HG02678 (cell line): Measurements from ENCODE around the gene MUC20.
"Not testable (repeated sequence)": the region's sequence is repeated elsewhere in the genome, so short reads cannot be mapped to it uniquely, and the experiment has no call there.

Experiments used
- ATAC-seq: cut with Tn5 transposase; IDR thresholded peaks from one replicate; pipeline ENCODE4 v1.9.1; 2021; ENCODE audit warnings: mild to moderate bottlenecking, moderate library complexity; ENCODE audit not compliant: unreplicated experiment

Gene MUC20

DNA sequence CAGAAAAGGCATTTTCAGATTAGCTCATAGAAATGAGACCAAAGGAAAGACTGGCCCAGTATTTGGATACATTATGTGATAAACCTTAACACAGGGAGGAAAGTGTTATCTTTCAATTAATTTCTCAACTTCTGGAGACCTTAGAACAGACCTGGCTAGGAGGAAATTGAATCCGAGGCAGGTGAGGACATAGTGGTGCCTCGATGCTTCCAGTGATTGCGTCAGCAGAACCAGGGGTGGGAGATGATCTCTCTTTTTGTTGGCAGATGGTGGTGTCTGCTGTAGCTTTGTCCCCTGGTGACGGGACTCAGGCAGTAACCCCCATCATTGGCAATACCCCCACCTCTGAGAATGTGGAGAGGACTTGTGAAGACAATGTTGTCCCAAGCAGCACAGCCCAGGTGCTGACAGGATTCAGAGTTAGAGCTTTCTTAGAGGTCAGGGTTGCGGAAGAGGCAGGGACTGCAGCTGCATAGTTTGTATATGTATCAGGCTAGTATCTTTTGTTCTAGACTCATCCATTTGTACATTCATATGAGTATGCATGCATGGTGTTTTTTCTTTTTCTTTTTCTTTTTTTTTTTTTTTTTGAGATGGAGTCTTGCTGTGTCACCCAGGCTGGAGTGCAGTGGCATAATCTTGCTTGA, 27.9 kb upstream of the MUC20 start:
- ATAC-seq = no peak

DNA sequence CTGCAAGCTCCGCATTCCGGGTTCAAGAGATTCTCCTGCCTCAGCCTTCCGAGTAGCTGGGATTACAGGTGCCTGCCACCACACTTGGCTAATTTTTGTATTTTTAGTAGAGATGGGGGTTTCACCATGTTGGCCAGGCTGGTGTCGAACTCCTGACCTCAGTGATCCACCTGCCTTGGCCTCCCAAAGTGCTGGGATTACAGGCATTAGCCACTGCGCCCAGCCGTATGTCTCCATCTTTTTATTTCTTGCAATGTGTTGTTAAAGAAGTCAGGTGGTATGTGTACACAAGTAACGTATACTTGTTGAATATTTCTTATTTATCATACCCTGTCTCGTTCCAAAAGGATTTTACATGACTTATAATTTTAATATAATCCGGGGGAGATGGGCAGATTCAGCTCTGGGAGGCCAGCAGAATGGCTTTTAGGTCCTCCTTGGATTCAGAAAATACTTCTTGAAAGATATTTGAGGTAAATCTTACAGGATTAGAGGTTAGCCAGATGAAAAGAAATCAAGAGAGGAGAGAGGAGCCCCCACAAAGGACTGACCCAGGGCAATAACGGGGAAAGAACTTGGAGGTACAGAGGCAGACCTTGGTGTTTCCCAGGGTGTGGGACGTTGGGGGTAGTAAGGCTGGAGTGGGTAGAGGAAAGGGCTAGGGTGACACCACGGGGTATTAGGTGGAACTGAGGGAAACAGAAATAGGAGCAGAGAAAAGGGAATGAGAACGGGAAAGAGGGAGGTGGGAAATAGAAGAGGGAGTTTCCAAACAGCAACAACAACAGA, 27.2 kb upstream of the MUC20 start:
- no peak for ATAC-seq

DNA sequence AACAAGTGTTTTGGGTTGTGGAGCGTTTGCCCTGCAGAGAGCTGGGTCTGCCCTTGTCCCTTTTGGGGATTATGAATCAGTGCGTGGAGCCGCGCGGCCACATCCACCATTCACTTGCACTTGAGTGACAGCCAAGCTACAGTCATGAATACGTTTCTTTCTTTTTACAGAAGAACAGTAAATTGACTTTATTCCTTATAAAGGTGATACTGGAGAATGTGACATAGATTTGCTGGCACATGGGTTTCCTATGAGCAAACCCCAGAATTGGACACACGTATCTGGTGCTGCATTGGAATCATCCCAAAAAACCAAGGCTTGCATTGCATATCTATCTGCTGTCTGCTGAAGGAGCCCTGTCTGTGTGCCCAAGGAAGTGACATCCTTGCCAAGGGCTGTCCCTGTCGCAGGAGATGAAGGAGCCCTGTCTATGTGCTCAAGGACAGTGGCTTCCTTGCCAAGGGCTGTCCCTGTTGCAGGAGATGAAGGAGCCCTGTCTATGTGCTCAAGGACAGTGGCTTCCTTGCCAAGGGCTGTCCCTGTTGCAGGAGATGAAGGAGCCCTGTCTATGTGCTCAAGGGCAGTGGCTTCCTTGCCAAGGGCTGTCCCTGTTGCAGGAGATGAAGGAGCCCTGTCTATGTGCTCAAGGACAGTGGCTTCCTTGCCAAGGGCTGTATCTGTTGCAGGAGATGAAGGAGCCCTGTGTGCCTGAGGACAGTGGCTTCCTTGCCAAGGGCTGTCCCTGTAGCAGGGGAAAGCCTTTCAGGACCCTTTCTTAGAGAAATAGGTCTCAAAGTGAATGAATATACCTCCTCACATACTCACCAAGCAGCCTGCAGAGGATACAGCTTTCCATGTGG, 26.3 kb upstream of the MUC20 start:
- not testable (repeated sequence) for ATAC-seq

DNA sequence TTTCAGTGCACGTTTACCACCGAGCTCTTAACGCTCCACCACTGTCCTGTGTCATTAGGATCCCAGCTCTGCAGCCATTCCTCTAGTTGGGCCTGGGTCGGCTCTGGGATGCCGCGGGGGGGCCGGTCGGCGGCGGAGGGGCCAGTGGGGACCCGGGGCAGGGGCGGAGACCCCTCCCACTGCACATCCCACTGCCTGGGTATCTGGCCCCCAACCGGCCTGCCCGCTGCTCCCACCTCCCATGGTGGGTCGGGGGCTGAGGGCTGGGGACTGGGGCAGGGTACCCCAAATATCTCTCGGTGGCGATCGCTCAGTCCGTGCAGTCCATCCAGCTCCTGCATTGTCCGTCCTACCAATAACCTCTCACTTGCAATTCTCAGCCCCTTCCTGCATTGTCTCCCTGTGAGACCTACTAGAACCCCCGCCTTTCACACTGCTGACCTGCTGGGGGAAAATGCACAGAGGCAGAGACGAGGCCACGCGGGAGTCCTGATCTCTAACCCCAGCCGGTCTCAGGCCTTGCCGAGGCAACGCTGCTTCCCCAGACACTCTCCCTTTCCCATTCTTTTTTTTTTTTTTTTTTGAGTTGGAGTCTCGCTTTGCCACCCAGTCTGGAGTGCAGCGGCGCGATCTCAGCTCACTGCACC, 24.0 kb upstream of the MUC20 start:
- no peak for ATAC-seq

DNA sequence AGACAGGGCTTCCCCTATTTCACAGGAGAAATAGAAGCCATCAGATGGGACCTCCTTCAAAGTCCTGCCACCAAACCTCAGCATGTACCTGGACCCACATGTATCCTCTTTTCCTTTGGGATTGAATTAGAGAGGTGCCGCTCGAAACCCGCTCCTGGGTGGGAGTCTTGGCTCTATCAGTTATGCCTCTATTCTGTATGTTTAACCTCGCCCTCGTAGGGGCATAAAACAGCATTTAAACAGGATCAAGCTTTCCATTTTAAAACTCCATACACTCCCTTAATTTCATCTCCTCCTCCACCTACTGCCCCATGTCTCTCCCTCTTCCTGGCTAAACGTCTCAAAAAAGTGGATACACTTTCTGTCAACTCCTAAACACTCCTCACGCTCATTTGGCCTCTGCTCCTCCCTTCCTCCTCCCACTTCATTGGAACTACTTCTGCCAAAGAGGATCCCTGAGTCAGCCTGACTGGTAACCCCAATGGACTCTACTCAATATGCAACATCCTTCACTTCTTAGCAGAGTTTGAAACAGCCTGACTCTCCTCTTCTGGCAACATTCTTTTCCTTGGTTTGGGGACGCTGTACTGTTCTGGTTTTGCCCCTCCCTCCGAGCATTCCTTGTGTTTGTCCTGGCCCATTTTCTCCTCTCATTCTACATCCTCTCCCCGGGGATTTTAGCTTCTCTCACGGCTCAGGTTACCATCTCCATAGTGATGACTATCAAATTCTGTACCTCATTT, 23.0 kb upstream of the MUC20 start:
- no peak for ATAC-seq

DNA sequence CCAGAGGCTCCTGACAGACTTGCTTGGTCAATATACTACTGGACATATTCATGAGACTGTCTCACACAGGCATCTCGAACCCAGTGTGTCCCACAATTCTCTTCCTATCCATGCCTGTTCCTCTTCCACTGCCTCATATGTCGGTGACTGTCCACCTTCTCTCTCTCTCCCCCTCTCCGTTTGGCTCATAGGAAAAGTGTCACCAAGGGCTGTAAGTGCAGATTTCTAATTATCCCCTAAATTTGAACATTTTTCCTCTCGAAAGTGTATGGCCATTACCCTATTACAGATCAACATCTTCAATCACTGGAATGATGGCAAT, 22.5 kb upstream of the MUC20 start:
- ATAC-seq = no peak

DNA sequence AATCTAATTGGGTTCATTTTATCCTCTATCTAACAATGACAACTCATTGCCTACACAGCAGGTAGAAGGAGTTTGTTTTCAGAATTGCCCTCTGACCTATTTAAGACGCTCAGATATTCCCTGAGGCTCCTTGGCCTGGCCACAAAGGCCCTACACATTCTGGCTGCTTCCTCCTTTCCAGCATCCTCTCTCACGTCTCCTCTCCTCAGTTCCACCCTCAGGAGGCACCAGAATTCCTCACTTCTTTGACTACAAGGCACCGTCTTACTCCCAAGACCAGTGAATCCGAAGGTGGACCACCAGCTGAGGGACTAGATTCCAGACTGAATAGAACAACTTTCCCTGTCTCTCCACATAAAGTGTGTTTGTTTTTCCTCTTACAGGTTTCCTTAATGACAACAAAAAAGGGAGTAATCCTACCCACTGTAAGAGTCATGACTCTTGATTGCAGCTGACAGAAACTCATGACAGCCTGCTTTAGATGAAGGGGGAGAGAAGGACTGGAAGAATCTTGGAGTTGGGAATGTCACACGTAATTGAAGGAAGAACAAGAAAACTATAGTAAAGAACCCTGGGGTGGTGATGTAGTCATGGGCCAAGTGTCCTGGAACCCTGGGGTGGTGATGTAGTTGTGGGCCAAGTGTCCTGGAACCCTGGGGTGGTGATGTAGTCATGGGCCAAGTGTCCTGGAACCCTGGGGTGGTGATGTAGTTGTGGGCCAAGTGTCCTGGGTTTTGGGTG, 22.0 kb upstream of the MUC20 start:
- no peak for ATAC-seq

DNA sequence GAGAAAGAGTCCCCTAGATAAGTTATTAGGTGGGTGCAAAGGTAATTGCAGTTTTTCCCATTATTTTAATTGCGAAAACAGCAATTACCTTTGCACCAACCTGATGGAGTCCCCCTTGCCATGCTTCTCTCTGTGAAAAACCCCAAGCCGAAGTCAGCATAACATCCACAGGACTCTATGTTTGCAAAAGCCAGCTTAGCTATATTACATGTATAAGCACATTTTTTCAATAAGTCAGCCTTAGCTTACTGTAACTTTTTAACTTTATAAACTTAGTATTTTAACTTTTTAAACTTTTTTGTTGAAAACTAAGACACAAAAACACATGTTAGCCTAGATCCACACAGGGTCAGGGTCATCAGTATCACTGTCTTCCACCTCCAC, 21.4 kb upstream of the MUC20 start:
- ATAC-seq = no peak

DNA sequence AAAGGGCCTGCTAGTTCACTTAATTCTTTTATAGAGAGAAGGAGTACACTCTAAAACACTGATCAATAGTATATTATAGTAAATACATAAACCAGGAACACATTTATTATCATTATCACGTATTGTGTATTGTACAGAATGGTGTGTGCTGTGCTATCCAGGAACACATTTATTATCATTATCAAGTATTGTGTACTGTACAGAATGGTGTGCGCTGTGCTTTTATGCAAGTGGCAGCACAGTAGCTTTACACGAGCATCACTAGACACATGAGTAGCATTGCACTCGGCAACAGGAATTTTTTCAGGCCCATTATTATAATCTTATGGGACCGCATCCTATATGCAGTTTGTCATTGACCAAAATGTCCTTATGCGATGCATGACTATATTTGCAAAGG, 20.9 kb upstream of the MUC20 start:
- ATAC-seq = no peak

DNA sequence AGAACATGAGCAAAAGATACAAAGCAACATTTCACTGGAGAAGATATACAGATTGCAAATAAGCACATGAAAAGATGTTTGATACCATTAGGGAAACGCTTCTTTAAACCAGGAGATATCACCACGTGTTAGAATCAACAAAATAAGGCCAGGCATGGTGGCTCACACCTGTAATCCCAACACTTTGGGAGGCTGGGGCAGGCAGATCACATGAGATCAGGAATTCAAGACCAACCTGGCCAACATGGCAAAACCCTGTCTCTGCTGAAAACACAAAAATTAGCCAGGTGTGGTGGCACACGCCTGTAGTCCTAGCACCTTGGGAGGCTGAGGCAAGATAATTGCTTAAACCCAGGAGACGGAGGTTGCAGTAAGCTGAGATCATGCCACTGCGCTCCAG, 20.5 kb upstream of the MUC20 start:
- ATAC-seq = no peak

DNA sequence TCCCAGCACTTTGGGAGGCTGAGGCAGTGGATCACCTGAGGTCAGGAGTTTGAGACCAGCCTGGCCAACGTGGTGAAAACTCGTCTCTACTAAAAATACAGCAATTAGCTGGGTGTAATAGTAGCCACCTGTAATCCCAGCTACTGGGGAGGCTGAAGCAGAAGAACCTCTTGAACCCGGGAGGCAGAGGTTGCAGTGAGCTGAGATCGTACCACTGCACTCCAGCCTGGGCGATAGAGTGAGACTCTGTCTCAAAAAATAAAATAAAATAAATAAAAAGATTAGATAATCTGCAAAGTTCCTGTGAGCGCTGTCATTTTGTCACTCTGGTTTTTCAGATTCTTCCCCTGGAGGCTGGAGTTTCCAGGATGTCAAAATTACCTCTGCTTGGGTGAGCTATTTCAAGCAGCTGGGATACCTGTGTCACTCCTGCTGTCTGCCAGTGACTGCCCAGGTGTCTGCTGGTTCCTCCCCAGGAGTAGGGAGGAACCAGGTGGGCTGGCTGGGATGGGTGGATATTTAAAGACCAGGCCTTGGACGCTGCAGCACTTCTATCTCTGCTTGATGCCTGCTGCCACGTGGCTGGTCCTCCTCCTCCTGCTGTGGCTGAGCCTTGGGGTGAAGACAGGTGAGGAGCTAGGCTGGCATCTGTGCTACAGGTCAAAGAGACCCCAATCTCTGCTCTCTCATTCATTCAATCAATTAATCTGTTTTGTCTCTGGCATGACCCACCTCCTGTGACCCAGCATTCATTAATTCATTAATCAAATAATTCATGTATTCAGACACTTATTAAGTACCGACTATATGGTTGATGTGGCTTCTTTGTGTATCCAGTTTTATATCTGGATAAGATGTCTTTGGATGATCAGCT, 19.5 kb upstream of the MUC20 start:
- no peak for ATAC-seq

DNA sequence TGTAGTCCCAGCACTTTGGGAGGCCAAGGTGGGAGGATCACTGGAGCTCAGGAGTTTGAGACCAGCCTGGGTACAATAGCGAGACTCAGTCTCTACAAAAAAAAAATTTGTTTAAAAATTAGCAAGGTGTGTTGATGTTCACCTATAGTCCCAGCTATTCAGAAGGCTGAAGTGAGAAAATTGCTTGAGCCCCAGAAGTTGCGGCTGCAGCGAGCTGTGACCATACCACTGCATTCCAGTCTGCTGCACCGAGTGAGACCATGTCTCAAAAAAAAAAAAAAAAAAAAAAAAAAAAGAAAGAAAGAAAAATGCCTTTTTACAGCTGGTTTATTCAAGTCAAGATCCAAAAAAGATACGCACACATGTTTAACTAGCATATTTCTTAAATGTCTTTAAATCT, 17.0 kb upstream of the MUC20 start:
- no peak for ATAC-seq

DNA sequence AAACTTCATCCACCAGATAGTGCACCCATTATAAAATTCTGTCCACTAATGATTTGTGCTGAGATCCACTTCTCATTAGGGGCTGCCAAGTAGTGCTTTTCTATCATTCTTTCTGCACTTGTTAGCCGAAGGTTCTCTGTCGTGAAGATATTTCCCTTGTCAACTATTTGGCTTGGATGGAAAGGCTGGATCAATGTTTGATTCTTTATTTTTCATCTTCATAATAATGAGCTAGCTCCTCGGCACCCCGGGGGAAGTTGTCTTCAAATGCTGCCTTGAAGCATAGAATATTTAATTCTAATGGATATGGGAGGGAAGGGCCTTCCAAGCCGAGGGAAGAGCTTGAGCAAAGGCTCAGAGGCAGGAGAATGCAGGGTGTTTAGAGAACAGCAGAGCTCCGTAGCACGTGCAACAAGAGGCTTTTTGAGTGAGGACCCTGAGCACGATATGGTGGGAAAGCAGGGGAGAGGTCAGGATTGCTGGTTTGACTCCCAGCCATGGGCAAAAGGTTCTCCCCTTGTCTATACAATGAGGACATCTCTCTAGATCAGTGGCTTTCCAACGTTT, 16.3 kb upstream of the MUC20 start:
- ATAC-seq = no peak

DNA sequence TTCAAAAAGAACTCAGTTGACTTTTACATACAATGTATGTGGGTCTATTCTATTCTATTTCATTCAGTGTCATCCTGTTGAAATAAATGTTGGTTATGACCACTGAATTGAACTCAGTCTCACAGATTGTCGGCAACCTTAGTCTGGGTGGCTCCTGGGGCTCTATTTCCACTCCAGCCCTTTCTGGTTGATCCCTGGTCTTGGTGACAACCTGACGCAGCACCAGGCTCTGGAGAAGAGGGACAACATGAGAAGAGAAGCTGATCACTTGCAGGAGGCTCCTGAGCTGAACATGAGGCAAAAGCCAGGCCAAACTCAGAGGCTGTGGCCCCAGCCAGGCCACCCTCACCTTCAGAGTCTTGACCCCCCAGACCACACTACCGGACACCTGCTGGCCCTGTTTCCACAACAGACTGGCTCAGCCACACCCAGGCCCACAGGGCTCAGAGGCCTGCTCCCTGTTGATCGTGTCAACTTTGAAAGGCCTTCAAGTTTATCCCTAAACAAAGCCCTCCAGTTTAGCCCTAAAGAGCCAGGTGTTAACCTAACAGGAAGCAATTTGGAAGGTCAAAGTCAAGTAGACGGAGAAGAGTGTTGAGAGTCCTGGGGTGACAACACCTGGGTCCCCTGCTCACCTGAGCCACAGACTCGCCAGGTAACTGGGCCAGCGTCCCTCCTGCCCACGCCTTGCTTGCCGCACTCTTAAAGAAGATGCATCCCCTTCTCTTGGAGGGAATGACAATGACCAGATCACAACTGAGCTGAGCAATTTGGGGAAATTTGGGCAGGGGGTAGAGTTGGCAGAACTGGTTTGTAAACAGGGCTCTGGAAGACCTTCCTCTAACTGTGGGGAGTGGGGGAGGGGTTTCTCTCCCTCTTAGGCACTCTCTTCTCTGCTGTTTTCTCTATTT, 15.4 kb upstream of the MUC20 start:
- no peak for ATAC-seq

DNA sequence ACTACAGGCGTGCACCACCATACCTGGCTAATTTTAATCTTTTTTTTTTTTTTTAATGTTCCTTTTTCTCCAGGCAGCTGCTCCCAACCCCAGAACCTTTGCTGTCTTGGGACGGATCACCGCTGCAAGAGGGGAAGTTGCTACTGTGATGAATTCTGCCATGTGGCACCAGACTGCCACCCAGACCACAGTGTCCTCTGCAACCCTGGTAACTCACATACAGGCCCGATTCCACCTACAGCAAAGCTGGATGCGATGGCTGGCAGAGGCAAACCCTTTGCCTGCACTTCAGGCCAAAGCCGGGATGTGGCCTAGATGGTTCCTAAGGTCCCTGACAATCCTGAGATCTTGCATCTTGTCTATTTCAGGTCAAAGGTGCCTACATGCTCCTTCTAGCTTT, 12.7 kb upstream of the MUC20 start:
- ATAC-seq = no peak

DNA sequence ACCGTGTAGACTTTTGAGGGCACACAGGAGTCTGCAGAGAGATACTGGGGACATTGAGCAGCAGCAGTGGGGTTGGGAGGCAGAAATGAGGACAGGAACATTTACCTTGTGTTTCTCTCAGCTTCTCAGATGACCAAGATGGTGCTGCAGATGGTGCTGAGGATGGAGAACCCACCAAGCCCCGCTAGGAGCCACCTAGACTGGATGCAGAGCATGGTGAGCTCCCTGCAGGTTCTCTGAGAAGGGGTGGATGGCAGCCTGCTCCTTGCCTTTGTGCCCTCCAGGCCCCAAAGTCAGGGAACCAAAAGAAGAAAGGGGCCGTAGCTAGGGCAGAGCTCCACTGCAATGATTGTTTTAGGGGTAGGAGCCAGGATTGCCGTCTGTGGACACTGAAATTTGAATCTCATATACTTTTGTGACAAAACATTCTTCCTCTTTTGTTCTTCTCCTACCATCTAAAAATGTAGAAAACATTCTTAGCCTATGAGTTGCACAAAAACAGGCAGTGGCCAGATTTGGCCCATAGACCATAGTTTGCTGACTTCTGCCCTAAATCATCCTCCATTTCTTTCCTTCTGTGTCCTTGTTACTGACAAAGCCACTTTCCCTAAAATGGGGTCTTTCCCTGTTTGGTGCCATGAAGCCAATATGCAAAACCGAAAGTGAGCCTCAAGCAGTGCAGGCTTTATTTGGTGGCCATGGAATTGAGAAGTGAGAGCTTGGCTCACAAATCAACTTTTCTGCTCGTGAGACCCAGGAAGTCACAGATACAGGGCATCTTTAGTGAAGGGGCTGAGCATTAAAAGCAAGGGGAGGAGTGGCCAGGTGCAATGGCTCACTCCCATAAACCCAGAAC, 11.9 kb upstream of the MUC20 start:
- no peak for ATAC-seq

DNA sequence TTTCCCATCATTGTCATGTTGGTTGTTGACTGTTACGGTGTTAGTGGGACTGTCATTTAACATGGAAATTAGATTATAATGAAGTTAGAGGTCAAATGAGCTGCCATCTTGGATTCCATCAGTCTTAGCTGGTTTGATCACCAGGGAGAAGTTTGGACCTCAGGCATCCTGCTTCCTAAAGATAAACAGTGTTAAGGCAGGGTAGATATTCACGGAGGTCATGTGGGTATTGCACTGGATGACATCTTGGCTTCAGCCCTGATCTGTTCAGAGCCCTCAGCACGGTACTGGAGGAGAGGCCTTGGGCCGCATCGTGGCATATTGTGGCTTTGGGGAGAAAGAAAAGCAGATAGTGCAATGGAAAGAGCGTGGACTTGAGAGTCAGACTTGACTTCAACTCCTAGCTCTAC, 11.1 kb upstream of the MUC20 start:
- ATAC-seq = no peak
